PC-9 (cell line): Measurements from ENCODE around the gene PRSS50.

Experiments
- EZH2 ChIP-seq: fragments of 200-600 bp; sonication (generic); IDR thresholded peaks from 2 replicates; pipeline ENCODE4 v1.8.0; 2017; ENCODE audit warnings: antibody characterized with exemption, low read depth
- TF ChIP-seq, protein P1 (sequence below): fragments of 200-600 bp; sonication (generic); conservative IDR thresholded peaks from 2 replicates; pipeline ENCODE4 v1.6.1; 2017; ENCODE audit warnings: mixed run types, antibody characterized with exemption, mild to moderate bottlenecking, moderate library complexity

GRCh38 chr3:46706771-46707582 is 10.7 kb downstream of the PRSS50 start:
- no peak for TF ChIP-seq EZH2
- TF ChIP-seq, protein P1, sequence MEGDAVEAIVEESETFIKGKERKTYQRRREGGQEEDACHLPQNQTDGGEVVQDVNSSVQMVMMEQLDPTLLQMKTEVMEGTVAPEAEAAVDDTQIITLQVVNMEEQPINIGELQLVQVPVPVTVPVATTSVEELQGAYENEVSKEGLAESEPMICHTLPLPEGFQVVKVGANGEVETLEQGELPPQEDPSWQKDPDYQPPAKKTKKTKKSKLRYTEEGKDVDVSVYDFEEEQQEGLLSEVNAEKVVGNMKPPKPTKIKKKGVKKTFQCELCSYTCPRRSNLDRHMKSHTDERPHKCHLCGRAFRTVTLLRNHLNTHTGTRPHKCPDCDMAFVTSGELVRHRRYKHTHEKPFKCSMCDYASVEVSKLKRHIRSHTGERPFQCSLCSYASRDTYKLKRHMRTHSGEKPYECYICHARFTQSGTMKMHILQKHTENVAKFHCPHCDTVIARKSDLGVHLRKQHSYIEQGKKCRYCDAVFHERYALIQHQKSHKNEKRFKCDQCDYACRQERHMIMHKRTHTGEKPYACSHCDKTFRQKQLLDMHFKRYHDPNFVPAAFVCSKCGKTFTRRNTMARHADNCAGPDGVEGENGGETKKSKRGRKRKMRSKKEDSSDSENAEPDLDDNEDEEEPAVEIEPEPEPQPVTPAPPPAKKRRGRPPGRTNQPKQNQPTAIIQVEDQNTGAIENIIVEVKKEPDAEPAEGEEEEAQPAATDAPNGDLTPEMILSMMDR, result no peak
